ENCODE measurements around the gene PTP4A2. TPM values are rescaled to one million over a fixed set of nuclear protein-coding genes. Genes with fewer than 3 reads are reported as not detected.

The PTP4A2 gene
- total and polyA plus RNA-seq, 10 of the 15 experiments (the other 5 are each of a cell fraction or from before 2014, with no cell fraction given), result 180 to 909 (median 375) TPM

- FAIRE-seq (no peak), DNase-seq (ENCODE audit: low read depth, low spot score) (no peak), ATAC-seq (peak; percentile 59)
- SMC1A ChIA-PET (ENCODE audit: uncharacterized antibody, unreplicated experiment), result interaction anchor here (0.9 to 4.3 kb wide), 6 partner anchors 10 to 61 kb away, joined by 3 to 34 read pairs (median 15); no protein-coding TSS in a partner anchor
- no TSS peak for BruUV-seq (replicated peaks)
- Histone ChIP-seq H3K4me1 (ENCODE audit: control insufficient read depth, insufficient read depth, low read length) (peaks cover 13% of the 10 kb centered on the region), H3K27ac (ENCODE audit: control insufficient read depth, insufficient read depth) (no peak overlapping the region), H4K20me1 (ENCODE audit: control insufficient read depth, insufficient read depth) (no peaks in the 10 kb centered on the region), H2AFZ (ENCODE audit: control insufficient read depth, low read depth, low read length) (no peak overlapping the region), H3K9me3 (replicated peaks; ENCODE audit: control insufficient read depth, insufficient read depth, low read length) (peaks cover 4% of the 10 kb centered on the region; the same call in 1 of the 3 replicates), H3K4me3 (no peak overlapping the region), H3K9ac (ENCODE audit: control insufficient read depth, insufficient read depth, low read length) (no peak overlapping the region), H3K36me3 (ENCODE audit: control insufficient read depth in 2 of 2, insufficient read depth in 2 of 2, low read length in 1 of 2) (peaks cover 8 to 16% of the 10 kb centered on the region in 2 experiments), H3K27me3 (replicated peaks in 1 of 2; ENCODE audit: control insufficient read depth in 2 of 2, insufficient read depth in 2 of 2, low read length in 1 of 2) (no peaks in the 10 kb centered on the region), H3K4me2 (ENCODE audit: control insufficient read depth, insufficient read depth) (peak overlapping the region; percentile 50; the same call in 1 of the 2 replicates), H3K79me2 (ENCODE audit: control insufficient read depth, insufficient read depth, low read length) (no peaks in the 10 kb centered on the region; the same call in 1 of the 2 replicates)
- 87% methylated on average over 5 of the region's 5 CpGs for WGBS (ENCODE audit: insufficient coverage, insufficient replicate concordance, low lambda C conversion rate, missing lambda C conversion rate)
- CTCF ChIA-PET, result interaction anchor here (1.0 to 5.6 kb wide), 3 partner anchors 11 to 61 kb away, joined by 3 to 31 read pairs (median 12); no protein-coding TSS in a partner anchor
- intact Hi-C loops (cut with micrococcal nuclease; ENCODE audit: unreplicated experiment) (no loop called here), in situ Hi-C loops (cut with MboI) (no loop called here)
- POLR2A ChIA-PET, result interaction anchor here (0.7 kb wide), 1 partner anchor 49 kb away, joined by 5 read pairs; no protein-coding TSS in a partner anchor
- RAD21 ChIA-PET (ENCODE audit: unreplicated experiment), result interaction anchor here (0.7 kb wide), 1 partner anchor 426 kb away, joined by 5 read pairs; no protein-coding TSS in a partner anchor
- no peak for TF ChIP-seq ZBTB40 (IDR thresholded peaks at IDR 0.05; ENCODE audit: borderline replicate concordance)
- peak; percentile 85; the same call in 2 of the 3 replicates for TF ChIP-seq POU2F2 (IDR thresholded peaks at IDR 0.05; ENCODE audit: borderline replicate concordance, low read depth, low read length)
- TF ChIP-seq SPI1 (IDR thresholded peaks at IDR 0.05; ENCODE audit: borderline replicate concordance, insufficient read depth, low read depth, low read length), result peak; percentile 77; the same call in 1 of the 2 replicates
Measured at GRCh38 chr1:31902510-31902860, 35.7 kb downstream of the PTP4A2 start.

Measured in GM12878 (cell line).